Stimulated activated CD8-positive, alpha-beta memory T cell treated with anti-CD3 and anti-CD28 coated beads, Interleukin-7, amount 100 ng/mL, for 48 hours (primary cell): Measurements from ENCODE around the gene SLC12A1.
"Not testable (repeated sequence)": the region's sequence is repeated elsewhere in the genome, so short reads cannot be mapped to it uniquely, and the experiment has no call there.

ENCODE experiments used
- DNase-seq, 2 donors: peaks; one replicate each; pipeline ENCODE4 v3.0.0-alpha.2; 2020; ENCODE audit warnings: low read depth in 1 of 2; ENCODE audit errors: extremely low read depth in 1 of 2

The SLC12A1 gene

DNA sequence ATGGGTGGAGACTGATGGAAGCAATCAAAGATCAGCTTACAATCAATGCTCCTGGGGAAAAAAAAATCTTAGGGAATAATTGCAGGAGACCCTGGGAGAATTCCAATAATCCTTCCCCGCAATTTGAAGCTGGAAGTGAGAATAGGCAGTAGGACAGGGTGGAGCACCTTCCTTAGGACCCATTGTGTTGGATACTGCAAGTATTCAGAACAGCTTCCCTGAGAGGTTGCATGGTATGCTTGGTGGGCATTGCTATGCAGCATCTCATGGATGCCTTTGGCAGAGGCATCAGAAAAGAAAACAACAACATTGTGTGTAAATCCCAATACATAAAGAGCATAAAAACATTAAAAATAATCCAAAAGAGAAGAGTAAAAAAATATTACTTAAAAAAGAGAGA, 100.5 kb downstream of the SLC12A1 start:
- DNase-seq = no peak

DNA sequence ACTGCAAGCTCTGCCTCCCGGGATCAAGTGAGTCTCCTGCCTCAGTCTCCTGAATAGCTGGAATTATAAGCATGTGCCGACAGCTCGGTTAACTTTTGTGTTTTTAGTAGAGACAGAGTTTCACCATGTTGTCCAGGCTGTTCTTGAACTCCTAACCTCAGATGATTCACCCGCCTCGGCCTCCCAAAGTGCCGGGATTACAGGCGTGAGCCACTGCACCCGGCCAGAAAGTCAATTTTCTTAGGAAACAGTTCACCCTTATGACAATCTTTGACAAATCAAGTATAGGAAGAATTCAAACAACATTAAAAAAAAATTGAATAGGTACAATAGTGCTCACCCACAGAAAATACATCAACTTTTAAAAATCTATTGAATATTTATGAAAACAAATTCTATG, 101.5 kb downstream of the SLC12A1 start:
- no peak for DNase-seq

DNA sequence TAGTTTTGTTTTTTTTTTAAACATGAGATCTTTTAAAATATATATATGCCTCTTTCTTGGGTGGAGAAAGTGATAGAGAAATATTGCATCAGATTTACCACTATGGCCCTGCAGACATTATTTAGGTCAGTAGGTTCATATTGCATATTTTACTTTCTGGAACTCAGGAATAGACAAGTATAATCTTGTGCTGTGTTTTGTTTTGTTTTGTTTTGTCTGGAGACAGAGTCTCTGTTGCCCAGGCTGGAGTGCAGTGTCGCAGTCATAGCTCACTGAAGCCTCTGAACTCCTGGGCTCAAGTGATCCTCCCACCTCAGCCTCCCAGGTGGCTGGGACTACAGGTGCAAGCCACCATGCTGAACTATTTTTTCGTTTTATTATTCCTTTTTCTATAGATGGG, 103.6 kb downstream of the SLC12A1 start:
- DNase-seq = no peak

DNA sequence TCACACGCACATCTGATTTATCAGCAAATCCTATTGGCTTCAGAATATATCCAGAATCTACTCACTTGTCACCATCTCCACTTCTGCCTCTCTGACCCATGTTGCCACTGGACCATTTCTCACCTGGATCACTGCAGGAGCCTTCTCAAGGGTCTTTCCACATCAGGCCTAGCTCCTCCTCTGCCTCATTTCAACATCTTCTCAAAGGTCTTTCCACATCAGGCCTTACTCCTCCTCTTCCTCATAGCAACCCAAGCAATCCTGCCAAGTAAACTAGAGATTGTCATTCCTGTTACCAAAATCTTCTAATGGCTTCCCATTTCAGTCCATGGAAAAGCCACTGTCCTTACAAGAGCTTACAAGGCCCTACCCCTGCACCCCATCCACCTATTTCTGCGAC, 107.1 kb downstream of the SLC12A1 start:
- no peak for DNase-seq

DNA sequence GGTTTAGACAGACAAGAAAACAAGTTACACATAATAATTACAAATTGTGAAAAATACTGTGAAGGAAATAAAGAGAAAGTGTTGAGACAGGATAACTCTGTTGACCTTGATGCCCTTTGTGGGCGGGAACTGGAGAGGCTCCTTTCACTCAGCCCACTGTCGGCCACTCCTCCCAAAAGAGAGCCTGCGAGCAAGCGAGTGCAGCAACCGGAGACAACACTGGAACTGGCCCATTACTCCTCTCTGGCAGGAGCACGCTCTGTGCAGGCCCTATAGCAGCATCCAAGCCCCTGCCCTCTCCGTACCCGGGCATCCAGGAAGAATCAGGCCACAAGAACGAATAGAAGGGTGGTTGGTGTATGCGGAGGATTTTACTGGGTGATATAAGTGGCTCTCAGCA, 108.9 kb downstream of the SLC12A1 start:
- DNase-seq = no peak

DNA sequence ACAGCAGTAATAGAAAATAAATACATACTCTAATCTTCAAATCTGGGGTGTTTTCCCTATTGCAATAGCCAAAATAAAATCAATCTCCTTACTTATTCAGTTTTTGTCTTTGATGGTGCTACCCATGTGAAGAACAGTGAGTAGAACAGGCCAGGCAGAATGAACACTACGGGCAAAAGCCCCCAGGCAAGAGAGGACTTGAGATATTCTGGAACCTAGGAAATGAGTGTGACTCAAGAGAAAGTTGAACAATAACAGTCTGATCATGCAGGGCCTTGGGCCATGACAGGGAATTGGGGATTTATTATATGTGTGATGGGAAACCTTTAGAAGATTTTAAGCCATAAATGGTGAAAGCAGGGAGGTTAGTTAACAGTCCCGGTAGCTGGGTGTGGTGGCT, 111.1 kb downstream of the SLC12A1 start:
- DNase-seq = no peak

DNA sequence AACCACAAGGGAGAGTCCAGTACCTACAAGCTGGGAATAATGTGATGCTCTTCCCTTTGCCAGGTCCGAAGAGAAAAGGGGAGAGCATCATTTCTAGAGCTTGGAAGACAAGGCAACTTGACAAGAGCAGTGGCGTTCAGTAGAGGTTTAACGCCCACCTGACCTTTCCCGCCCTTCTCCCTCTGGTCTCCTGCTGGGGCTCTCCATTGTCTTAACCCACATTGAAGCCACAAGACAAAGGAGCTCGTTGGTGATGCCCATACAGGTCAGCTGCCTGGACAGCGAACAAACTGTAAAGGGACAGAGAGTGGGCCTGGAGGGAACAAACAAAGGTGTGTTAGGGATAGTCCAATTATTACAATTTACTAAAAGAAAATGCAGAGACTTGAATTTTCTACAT, 112.0 kb downstream of the SLC12A1 start:
- no peak for DNase-seq

DNA sequence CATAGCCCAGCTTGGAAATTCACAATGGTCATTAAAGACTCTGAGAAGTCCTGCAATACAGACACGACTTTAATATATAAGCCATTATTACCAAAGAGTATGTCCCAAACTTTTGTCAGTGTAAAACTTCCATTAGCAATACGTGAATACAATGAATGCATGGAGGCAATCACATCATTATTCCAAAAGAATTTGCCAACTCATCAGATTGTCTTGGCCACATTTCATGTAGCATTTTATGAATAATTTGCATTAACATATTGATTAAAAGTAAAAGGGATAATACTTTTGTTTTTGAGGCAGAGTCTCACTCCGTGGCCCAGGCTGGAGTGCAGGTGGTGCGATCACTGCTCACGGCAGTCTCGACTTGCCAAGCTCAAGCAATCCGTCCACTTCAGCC, 117.2 kb downstream of the SLC12A1 start:
- DNase-seq = no peak

DNA sequence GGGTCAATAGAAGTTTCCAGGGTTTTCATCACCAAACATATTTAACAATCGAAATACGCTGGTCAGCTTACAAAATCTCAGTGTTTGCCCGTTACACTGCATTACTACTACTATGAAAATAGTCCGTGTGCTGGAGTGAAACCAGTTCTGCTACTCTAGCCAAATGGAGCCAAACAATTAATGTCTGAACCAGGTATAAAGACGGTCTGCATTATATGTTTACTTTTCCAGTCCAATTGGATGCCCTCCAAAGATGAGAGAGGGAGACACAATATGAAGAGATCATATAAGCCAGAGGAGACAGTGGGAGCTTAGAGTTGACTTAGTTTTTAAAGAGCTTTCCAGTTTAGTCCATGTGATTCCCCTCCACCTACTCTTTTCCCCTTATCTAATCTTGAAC, 118.8 kb downstream of the SLC12A1 start:
- no peak for DNase-seq

DNA sequence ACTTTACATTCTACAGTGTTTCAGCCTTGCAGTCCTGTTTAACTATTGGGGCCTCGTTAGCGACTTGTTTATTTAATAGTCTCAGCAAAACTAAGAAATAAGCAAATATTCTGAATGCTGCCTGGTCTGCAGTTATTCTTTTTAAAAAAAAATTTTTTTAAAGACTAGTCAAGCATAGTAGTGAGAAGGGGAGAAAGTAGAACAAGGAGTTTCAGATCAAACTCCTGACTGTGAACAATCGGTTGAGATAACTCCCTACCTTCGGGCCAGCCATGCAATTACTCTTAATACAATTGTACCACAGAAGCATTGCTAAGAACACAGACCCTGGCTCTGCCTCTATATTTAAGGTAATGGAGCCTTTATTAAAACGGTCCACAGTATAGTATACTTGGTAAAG, 119.3 kb downstream of the SLC12A1 start:
- DNase-seq = no peak

DNA sequence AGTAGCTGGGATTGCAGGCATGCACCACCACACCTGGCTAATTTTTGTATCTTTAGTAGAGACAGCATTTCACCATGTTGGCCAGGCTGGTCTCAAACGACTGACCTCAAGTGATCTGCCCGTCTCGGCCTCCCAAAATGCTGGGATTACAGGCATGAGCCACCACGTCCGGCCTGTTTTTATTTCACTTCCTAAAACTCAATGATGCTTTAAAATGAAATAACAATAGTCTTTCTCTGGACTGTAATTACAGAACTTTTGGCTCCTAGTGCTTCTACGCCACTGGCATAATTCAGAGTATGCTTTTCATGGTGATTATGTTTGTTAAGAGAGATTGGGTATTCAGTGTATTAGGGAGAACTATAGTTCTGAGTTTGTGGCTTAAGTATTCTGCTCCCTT, 120.1 kb downstream of the SLC12A1 start:
- DNase-seq = not testable (repeated sequence)

DNA sequence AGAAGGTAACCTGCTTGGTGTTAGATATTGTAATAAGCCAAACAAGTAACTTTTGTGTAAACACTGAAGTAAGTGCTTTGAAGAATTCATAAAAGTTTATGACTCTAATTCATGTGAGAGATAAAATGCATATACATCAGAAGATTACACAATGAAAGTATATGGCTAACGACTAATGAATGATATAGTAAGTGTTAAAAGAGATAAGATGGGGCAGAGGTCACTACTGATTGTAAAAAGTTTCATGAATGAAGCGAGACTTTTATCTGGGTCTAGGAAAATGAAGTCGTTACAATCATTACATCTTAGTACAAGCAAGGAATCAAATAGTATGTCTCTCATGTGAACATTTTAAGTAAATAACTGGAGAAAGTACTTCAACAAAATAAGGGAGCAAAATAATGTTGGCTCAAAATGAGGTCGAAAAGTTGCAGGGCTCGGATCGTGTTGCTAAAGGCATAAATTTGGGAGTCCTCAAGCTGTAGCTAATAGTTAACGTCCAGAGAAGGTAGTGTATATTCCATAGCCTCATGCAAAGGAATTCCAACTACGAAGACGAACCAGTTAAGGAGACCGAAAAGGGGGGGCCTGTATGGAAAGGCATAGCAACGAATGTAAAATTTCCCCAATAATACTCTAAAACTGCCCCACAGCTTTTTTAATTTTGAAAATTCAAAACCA, 124.1 kb downstream of the SLC12A1 start:
- no peak for DNase-seq

DNA sequence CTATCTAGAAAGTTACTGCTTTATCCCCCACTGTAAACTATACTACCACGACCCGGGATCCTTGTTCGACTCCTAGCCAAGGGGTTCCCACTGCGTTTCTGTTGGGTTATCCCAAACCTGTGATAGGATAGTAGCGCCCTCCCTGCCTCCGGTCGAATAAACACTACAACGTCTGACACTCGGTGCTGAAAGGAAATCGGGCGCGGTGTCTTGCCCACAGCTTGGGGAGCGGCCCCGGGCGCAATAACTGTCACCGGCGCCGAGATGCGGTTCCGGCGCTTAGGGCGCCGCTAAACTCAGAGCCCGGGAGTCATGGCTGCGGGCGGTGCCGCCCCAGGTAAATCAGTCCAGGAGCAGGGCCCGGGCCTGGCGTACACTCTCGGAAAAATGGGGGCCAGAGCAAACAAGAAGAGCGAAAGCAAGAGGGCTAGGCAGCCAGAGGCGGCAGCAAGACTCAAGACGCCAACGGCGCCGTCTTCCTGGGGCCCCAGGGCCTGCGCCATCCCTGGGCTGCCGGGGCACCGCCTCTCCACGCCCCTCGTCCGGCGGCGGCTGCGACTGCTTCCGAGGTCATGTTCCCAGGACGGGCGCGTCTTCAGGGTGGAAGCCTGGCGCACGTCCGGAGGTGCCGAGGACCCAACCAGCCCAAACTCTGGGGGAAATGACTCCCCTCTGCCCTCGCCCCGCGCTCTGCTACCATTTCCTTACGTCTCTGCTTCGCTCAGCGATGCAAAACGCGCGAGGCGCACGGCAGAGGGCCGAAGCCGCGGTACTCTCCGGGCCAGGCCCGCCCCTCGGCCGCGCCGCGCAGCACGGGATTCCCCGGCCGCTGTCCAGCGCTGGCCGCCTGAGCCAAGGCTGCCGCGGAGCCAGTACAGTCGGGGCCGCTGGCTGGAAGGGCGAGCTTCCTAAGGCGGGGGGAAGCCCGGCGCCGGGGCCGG, 125.0 kb downstream of the SLC12A1 start, which contains the start of gene DUT:
Gene DUT (plus strand): TSS at position 575 of the 941 bp plus-strand sequence. CDS start 87 bp downstream, at position 662.
- peak; percentile 60 to 68 for DNase-seq

DNA sequence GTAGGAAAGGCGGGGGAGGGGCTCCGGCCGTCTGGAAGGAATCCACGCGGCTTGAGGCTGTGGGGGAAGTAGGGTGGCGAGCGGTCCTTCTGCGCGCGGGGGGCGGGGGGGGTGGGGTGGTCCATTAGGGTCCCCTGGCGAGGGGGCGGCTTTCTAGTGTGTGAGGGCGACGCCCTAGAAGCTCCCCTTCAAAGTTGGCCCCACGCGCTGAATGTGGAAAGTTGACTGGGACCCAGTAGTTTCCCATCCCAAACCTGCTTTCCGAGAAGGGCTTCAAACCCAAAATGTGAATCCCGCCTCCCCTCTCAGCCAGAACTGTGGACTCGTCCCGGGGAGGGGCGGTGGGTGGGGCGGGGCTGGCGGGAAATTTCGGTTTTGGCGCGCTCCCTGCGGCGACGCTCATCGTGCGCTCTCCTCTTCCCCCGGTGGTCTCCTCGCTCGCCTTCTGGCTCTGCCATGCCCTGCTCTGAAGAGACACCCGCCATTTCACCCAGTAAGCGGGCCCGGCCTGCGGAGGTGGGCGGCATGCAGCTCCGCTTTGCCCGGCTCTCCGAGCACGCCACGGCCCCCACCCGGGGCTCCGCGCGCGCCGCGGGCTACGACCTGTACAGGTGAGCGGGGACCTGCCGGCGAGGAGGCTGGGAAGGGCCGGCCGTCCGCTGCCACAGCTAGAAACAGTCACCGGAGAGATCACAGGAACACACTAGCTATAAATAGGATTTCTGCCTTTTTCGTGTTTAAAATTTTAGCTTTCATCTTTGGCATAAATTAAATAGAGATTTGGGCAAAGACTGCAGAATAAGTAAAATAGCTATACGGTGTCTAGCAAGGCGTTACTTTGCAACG, 125.9 kb downstream of the SLC12A1 start:
- peak; percentile 56 to 57 for DNase-seq

DNA sequence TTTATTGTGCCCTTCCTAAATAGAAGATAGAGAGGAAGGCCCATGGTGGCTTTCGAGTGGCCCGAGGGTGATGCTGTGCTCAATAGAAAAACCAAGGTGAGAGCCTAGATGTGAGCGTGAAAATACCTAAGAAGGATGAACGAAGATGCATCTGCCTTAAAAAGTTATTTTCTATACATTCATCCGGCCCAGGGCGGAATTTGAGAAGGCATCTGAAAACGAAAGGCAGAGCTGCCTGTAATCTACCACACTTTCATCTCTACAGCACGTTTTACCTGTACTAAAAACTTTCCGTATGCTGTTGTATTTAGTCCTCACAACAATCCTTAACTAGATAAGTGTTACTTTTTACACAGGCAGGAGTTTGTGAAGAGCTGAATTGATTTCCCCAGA, 126.5 kb downstream of the SLC12A1 start:
- DNase-seq = no peak

DNA sequence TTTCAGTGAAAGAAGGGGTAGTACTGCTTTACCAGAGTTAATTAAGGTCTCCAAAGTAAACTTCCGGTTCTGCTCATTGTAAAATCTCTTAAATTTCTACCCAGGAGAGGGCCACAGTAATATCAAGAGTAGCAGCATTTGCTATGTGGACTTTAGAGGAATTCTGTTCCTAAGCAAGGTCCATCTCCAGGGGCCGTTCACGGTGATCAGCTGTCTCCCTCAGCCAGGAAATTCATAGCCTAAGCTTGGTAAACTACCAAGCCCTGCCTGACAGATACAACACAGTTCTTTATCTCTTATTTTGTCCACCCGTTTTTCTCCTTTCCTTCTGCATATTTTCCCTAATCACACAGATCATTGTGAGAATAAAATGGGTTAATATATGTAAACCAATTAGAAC, 127.4 kb downstream of the SLC12A1 start:
- no peak for DNase-seq

DNA sequence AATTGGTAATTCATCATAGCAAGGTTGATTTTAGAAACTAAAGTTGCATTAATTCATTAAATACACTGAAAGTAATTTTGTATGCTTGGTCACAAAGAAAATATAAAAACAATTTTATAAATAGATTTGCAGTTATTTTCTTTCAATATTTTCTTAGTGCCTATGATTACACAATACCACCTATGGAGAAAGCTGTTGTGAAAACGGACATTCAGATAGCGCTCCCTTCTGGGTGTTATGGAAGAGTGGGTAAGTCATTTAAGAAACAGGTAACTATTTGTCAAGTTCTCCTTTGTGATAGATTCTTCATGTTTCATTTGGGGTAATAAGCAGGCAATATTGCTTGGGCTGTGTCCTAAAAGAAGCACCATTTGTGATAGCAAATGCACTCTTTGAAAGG, 128.2 kb downstream of the SLC12A1 start:
- DNase-seq = no peak

DNA sequence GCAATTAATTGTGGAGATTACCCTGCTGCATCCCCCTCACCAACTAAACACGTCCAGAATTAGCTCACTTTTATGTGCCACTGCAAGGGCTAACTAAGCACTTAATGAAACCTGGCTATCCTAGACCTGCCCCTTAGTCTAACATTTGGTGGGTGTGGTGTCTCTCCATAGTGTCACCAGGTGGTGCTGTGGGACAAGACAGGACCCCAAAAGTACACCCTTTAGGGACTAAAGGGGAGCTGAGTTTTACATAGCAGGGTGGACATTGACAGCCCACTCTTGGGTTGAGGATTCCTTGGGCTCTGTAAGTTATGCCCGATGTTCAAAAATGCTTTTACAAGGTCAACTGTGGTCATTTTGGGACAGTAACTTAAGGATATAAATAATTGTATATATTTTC, 130.8 kb downstream of the SLC12A1 start:
- no peak for DNase-seq

DNA sequence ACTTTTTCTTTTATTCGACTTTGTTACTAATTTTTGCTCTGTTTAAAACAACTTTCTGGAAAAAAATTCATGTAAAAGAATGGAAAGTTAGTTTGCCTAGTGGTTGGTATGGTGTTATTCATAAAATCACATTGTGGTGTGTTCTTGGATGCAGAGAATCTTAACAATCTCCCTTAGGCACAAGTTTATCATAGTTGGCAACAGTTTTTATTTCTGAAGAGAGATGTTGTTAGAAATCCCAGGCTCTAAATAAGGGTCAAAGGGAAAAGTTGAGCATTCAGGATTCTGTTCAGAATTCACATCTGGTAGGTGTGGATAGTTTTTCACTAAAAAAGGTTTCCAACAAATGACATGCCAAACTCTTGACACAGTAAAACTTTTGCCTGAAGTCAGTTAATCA, 131.5 kb downstream of the SLC12A1 start:
- DNase-seq = no peak

DNA sequence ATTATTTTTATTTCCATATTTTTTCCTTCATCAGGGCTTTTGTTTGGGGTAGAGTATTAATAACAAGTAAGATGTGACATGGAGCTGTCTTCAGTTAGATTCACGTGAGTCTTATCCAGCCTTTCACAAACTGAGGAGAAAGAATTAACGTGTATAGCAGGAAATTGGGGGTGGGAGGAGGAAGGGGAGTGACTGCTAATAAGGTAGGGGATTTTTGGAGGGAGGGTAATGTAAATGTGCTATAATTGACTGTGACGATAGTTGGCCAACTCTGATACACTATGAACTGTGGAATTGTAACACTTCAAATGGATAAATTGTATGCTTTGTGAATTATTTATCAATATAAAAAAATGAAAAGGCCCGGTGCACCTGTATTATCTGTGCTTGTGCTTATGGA, 134.0 kb downstream of the SLC12A1 start:
- DNase-seq = no peak

DNA sequence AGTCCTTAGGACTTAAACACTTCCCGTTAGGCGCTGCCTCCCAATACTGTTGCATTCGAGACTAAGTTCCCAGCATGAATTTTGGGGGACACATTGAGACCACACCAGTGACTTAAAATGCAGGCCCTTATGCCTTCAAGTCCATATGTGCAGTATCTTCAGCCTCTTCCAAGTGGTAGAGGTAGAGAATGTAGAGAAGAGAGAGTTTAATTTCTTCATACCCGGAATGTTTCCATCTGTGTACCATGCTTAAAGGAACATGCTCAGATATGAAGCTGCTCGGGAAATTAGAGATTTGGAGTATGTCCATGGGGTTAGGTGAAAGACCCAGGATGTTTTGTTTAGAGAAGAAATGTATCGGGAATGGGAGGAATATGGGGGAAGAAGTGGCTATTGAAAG, 137.8 kb downstream of the SLC12A1 start:
- DNase-seq = no peak
